ENCODE results near the gene IFT25. TPM values are rescaled to one million over a fixed set of nuclear protein-coding genes. Genes with fewer than 3 reads are reported as not detected.

The IFT25 gene
- total and polyA plus RNA-seq, 2 of the 13 experiments (the other 11 are each of a cell fraction or from before 2014, with no cell fraction given): 19.7 to 48.0 TPM

- TF ChIP-seq TFAP4 (IDR thresholded peaks at IDR 0.05; ENCODE audit: borderline replicate concordance, low read depth): no peak
- TF ChIP-seq ZNF101 (CRISPR knock-in tag; IDR thresholded peaks at IDR 0.05; ENCODE audit: borderline replicate concordance, low read depth): no peak
- no peak for TF ChIP-seq ZNF776 (CRISPR knock-in tag; IDR thresholded peaks at IDR 0.05)
- no peak for TF ChIP-seq HOMEZ (CRISPR knock-in tag; IDR thresholded peaks at IDR 0.05; ENCODE audit: low read depth)
- no peak for TF ChIP-seq KDM1A (CRISPR knock-in tag; IDR thresholded peaks at IDR 0.05)
- 0 out of 2 replicates have a peak, but pooled peaks have one; percentile 44 for TF ChIP-seq YEATS4 (CRISPR knock-in tag; IDR thresholded peaks at IDR 0.05; ENCODE audit: borderline replicate concordance)
- TF ChIP-seq ZFX (CRISPR knock-in tag; IDR thresholded peaks at IDR 0.05; ENCODE audit: low read depth): peak; percentile 24; the same call in 1 of the 2 replicates
- TF ChIP-seq ARNTL (CRISPR knock-in tag; IDR thresholded peaks at IDR 0.05): no peak
- TF ChIP-seq ZFP91 (CRISPR knock-in tag; IDR thresholded peaks at IDR 0.05; ENCODE audit: borderline replicate concordance): peak; percentile 67; the same call in 1 of the 2 replicates
- 0 out of 2 replicates have a peak, but pooled peaks have one; percentile 55 for TF ChIP-seq ZNF451 (CRISPR knock-in tag; IDR thresholded peaks at IDR 0.05)
- 0 out of 2 replicates have a peak, but pooled peaks have one; percentile 39 for TF ChIP-seq HBP1 (CRISPR knock-in tag; IDR thresholded peaks at IDR 0.05; ENCODE audit: low read depth)
- TF ChIP-seq FOXJ3 (CRISPR knock-in tag; IDR thresholded peaks at IDR 0.05; ENCODE audit: borderline replicate concordance): peak; percentile 28; the same call in 1 of the 2 replicates
- 0 out of 2 replicates have a peak, but pooled peaks have one; percentile 45 for TF ChIP-seq HDAC1 (CRISPR knock-in tag; IDR thresholded peaks at IDR 0.05)
- 0 out of 2 replicates have a peak, but pooled peaks have one; percentile 15 for TF ChIP-seq PATZ1 (CRISPR knock-in tag; IDR thresholded peaks at IDR 0.05)
- TF ChIP-seq ZSCAN20 (CRISPR knock-in tag; IDR thresholded peaks at IDR 0.05; ENCODE audit: borderline replicate concordance): 0 out of 2 replicates have a peak, but pooled peaks have one; percentile 69
- TF ChIP-seq RBFOX2 (IDR thresholded peaks at IDR 0.05; ENCODE audit: low read depth, low read length): peak; percentile 57
- TF ChIP-seq POLR2G (IDR thresholded peaks at IDR 0.05; ENCODE audit: low read depth, low read length): peak; percentile 89
- peak; percentile 17; the same call in 1 of the 2 replicates for TF ChIP-seq ZFY (CRISPR knock-in tag; IDR thresholded peaks at IDR 0.05)
- 0 out of 2 replicates have a peak, but pooled peaks have one; percentile 44 for TF ChIP-seq ZNF598 (CRISPR knock-in tag; IDR thresholded peaks at IDR 0.05; ENCODE audit: borderline replicate concordance)
- TF ChIP-seq ZNF12 (CRISPR knock-in tag; IDR thresholded peaks at IDR 0.05): no peak
- TF ChIP-seq CCDC6 (CRISPR knock-in tag; IDR thresholded peaks at IDR 0.05): peak; percentile 51; the same call in 1 of the 2 replicates
- TF ChIP-seq DNMT1 (CRISPR knock-in tag; IDR thresholded peaks at IDR 0.05): no peak
Measured at GRCh38 chr1:53893999-53894636, 51.4 kb downstream of the IFT25 start, which contains the start of gene DIO1 (continued).

Measured in HepG2 (cell line).